ENCODE results near the gene DNAJC17.

DNAJC17 gene

GRCh38 chr15:40731034-40731433, 76.2 kb downstream of the DNAJC17 start:
- DNase-seq, result no peak

- DNase-seq, result no peak
These were observed 83.4 kb downstream of the DNAJC17 start for GRCh38 chr15:40723919-40724318.

- no peak for DNase-seq
These were observed 84.3 kb downstream of the DNAJC17 start for GRCh38 chr15:40722934-40723333.

- DNase-seq, result no peak
These were observed 84.9 kb downstream of the DNAJC17 start for GRCh38 chr15:40722354-40722753.

- no peak for DNase-seq
These were observed 85.6 kb downstream of the DNAJC17 start for GRCh38 chr15:40721701-40722100.

GRCh38 chr15:40716165-40716564, 91.1 kb downstream of the DNAJC17 start:
- DNase-seq, result no peak
